Measurements from ENCODE around the gene SPRED3. TPM values are rescaled to one million over a fixed set of nuclear protein-coding genes. Genes with fewer than 3 reads are reported as not detected.
A peak's percentile ranks its signal among the peaks of the same experiment; 100 is the strongest.

SPRED3 gene
- total and polyA plus RNA-seq, 2 donors (not counting 1 experiment from before 2014, with no cell fraction given) = 1.1 to 1.7 TPM

- Mint-ChIP-seq H3K27ac (peak overlapping the region; percentile 94), H3K4me1 (peaks cover 18% of the 10 kb centered on the region), H3K9me3 (ENCODE audit: insufficient read depth) (no peaks in the 10 kb centered on the region), H3K27me3 (peaks cover 18% of the 10 kb centered on the region), H3K4me3 (peak overlapping the region; percentile 94)
- peaks cover 2 to 19% of the 10 kb centered on the region in 2 experiments for H3K36me3 ChIP-seq (replicated peaks in 1 of 2; ENCODE audit: control extremely low read depth in 1 of 2, control insufficient read depth in 1 of 2, extremely low read depth in 1 of 2, insufficient read depth in 2 of 2, low read length in 1 of 2)
- peaks cover 0 to 25% (median 8%) of the 10 kb centered on the region in 4 experiments for H3K27me3 ChIP-seq (replicated peaks in 1 of 4; ENCODE audit: control extremely low read depth in 1 of 4, control insufficient read depth in 3 of 4, insufficient read depth in 4 of 4, low read length in 3 of 4)
- H4K20me1 ChIP-seq (ENCODE audit: control insufficient read depth, insufficient read depth, low read length, poor library complexity, severe bottlenecking) = no peaks in the 10 kb centered on the region
- peak overlapping the region; percentile 68 for H3K9ac ChIP-seq (ENCODE audit: low read length)
- 1% methylated on average over 11 of the region's 18 CpGs for WGBS (ENCODE audit: insufficient coverage)
- ATAC-seq (ENCODE audit: low read depth) (no peak), DNase-seq (no peak)
- H3K79me2 ChIP-seq (ENCODE audit: control insufficient read depth, insufficient read depth, low read length) = peaks cover 11% of the 10 kb centered on the region
- peak overlapping the region; percentile 21 to 68 (median 45) for H3K4me3 ChIP-seq (ENCODE audit: control extremely low read depth in 1 of 5, extremely low read depth in 1 of 5, insufficient read depth in 1 of 5, low read depth in 2 of 5, low read length in 4 of 5)
- H3K27ac ChIP-seq (ENCODE audit: low read length in 2 of 2) = peak overlapping the region; percentile 61 to 77
- peaks cover 5 to 14% of the 10 kb centered on the region in 2 donors for H3K4me1 ChIP-seq (ENCODE audit: control insufficient read depth in 2 of 2, insufficient read depth in 2 of 2, low read length in 2 of 2)
- peaks cover 0 to 3% (median 0%) of the 10 kb centered on the region in 3 donors for H3K9me3 ChIP-seq (ENCODE audit: control extremely low read depth in 1 of 3, control insufficient read depth in 2 of 3, insufficient read depth in 1 of 3, low read length in 2 of 3)
- peak overlapping the region; percentile 85 for H3K4me2 ChIP-seq (replicated peaks; ENCODE audit: low read depth, low read length, poor library complexity, severe bottlenecking)
- intact Hi-C loops (cut with micrococcal nuclease) = loop anchor here (1.0 to 5.0 kb wide), 6 partner anchors 16 to 925 kb away; partner anchors contain the start of gene ACTN4
- CTCF ChIA-PET = interaction anchor here (0.6 to 5.0 kb wide), 54 partner anchors 9 to 1970 kb away, joined by 3 to 90 read pairs (median 5); partner anchors contain the start of genes ACTN4, ECH1, EIF3K and GGN
- H2AFZ ChIP-seq (ENCODE audit: insufficient read depth, low read depth, low read length, poor library complexity, severe bottlenecking) = peak overlapping the region; percentile 96
- TF ChIP-seq CTCF (IDR thresholded peaks at IDR 0.05) (no peak), EZH2 (IDR thresholded peaks at IDR 0.05; ENCODE audit: borderline replicate concordance, insufficient read depth, low read depth, low read length, poor library complexity, severe bottlenecking) (no peak)
- POLR2A ChIA-PET = interaction anchor here (0.6 to 2.3 kb wide), 9 partner anchors 9 to 528 kb away, joined by 3 to 10 read pairs (median 4); partner anchors contain the start of genes EIF3K, GGN, MAP4K1 and PSMD8
Measured at GRCh38 chr19:38402623-38402966, 14.1 kb downstream of the SPRED3 start.

Data from B cell (primary cell).